ENCODE results near the gene SIAE. TPM values are rescaled to one million over a fixed set of nuclear protein-coding genes. Genes with fewer than 3 reads are reported as not detected.

The SIAE gene
- total and polyA plus RNA-seq, 2 of the 8 experiments (the other 6 are each of a cell fraction or from before 2014, with no cell fraction given) = 2.3 to 3.7 TPM

DNA sequence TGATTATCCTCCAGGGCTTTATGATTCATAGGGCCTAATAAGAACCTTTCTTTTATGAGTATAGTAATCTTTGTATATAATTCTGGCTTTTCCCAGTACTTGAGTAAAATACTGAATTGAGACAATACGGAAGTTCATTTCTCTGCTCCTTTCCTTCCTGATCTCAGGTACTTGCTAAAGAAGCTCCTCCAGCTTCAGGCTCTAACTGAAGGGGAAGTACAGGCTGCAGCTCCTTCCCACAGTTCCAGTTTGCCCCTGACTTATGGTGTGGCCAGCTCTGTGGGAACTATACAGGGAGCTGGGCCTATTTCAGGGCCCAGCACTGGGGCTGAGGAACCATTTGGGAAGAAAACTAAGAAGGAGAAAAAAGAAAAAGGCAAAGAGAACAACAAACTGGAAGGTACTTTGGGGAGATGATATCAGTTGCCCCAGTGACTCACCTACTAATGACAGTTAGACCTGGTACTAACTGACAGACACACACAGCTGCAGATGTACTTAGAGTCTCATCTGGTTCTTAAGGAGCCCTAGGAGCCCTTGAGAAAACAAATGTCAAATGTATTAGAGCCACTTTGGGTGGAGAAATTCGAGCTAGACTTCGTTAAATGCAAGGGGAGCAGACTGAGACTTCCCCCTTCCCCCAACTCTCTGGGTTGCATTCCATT is 47.9 kb downstream of the SIAE start:
- Histone ChIP-seq H4K91ac (replicated peaks; ENCODE audit: insufficient read length, low read length) (no peak overlapping the region), H3K79me1 (ENCODE audit: low read depth, low read length) (no peaks in the 10 kb centered on the region), H3K4me3 (ENCODE audit: extremely low read depth in 1 of 4, insufficient read depth in 2 of 4, low read depth in 3 of 4, low read length in 4 of 4) (no peak overlapping the region), H3K27ac (ENCODE audit: low read depth, low read length) (no peak overlapping the region), H4K8ac (ENCODE audit: extremely low read depth, insufficient read depth, low read length) (no peak overlapping the region), H3K4me2 (ENCODE audit: insufficient read depth in 1 of 2, low read depth in 2 of 2, low read length in 2 of 2) (no peak overlapping the region), H3K4ac (replicated peaks; ENCODE audit: insufficient read length, low read depth, low read length) (no peak overlapping the region), H4K20me1 (replicated peaks in 1 of 2; ENCODE audit: control insufficient read depth in 1 of 2, insufficient read depth in 2 of 2, low read length in 2 of 2) (peaks cover 0 to 5% of the 10 kb centered on the region in 2 experiments), H3K4me1 (replicated peaks in 1 of 4; ENCODE audit: control insufficient read depth in 3 of 4, insufficient read depth in 4 of 4, low read length in 3 of 4) (peaks cover 0 to 2% (median under 1%) of the 10 kb centered on the region in 4 experiments; a peak in 3 of 7 replicates), H3K23me2 (ENCODE audit: low read depth, low read length) (peaks cover 4% of the 10 kb centered on the region), H2BK5ac (ENCODE audit: low read depth, low read length) (no peak overlapping the region), H3K9me3 (ENCODE audit: insufficient read depth in 2 of 2, low read depth in 1 of 2, low read length in 1 of 2) (no peaks in the 10 kb centered on the region), H3K36me3 (ENCODE audit: control insufficient read depth in 2 of 4, insufficient read depth in 4 of 4, low read length in 3 of 4) (peaks cover 9 to 50% (median 30%) of the 10 kb centered on the region in 4 experiments), H3K56ac (replicated peaks; ENCODE audit: insufficient read length, low read depth, low read length) (no peak overlapping the region), H2AK5ac (ENCODE audit: low read depth, low read length) (no peak overlapping the region), H2BK15ac (ENCODE audit: low read length) (no peak overlapping the region), H2AFZ (ENCODE audit: low read length) (no peak overlapping the region), H4K5ac (ENCODE audit: insufficient read length, low read depth, low read length) (no peak overlapping the region), H3K9ac (replicated peaks in 1 of 4; ENCODE audit: extremely low read depth in 1 of 4, low read depth in 3 of 4, low read length in 3 of 4) (no peak overlapping the region), H2BK12ac (ENCODE audit: low read depth, low read length) (no peak overlapping the region), H2BK20ac (ENCODE audit: low read length) (no peak overlapping the region), H3K79me2 (ENCODE audit: control insufficient read depth in 1 of 2, insufficient read depth in 2 of 2, low read length in 2 of 2) (peaks cover 0 to 17% of the 10 kb centered on the region in 2 experiments), H3K18ac (ENCODE audit: extremely low read depth, low read length) (no peak overlapping the region), H3K14ac (ENCODE audit: insufficient read length) (no peak overlapping the region), H3K23ac (ENCODE audit: insufficient read length) (no peak overlapping the region), H3K27me3 (replicated peaks in 1 of 4; ENCODE audit: control insufficient read depth in 3 of 4, extremely low read depth in 1 of 4, insufficient read depth in 3 of 4, low read length in 3 of 4) (no peaks in the 10 kb centered on the region), H2BK120ac (replicated peaks; ENCODE audit: low read depth, low read length) (no peak overlapping the region)
- no peak for FAIRE-seq
- 93% methylated on average over 3 of the region's 3 CpGs; no CpG with 5 or more reads in 1 of the 2 experiments for WGBS, 2 experiments (ENCODE audit: extremely low coverage in 1 of 2, insufficient coverage in 1 of 2, insufficient read length in 1 of 2, insufficient replicate concordance in 2 of 2, low coverage in 1 of 2, low lambda C conversion rate in 2 of 2, missing lambda C conversion rate in 1 of 2)
- ChIA-PET CTCF (ENCODE audit: partially characterized antibody) (interaction anchor here (0.9 to 2.0 kb wide), 5 partner anchors 8 to 224 kb away, joined by 3 to 6 read pairs (median 4); no protein-coding TSS in a partner anchor), POLR2A (ENCODE audit: partially characterized antibody) (no interaction called here)
- DNase-seq (ENCODE audit: low read depth in 1 of 2, low spot score in 2 of 2) = no peak
- TF ChIP-seq GTF2F1 (IDR thresholded peaks at IDR 0.05; ENCODE audit: borderline replicate concordance, low read depth, low read length) (no peak), EP300 (IDR thresholded peaks at IDR 0.05; ENCODE audit: borderline replicate concordance in 1 of 2, low read depth in 2 of 2, low read length in 2 of 2) (no peak)
